HG02678 (cell line): ENCODE results near the gene ABI2.

Source experiments
- ATAC-seq: cut with Tn5 transposase; IDR thresholded peaks from one replicate; pipeline ENCODE4 v1.9.1; 2021; ENCODE audit warnings: mild to moderate bottlenecking, moderate library complexity; ENCODE audit not compliant: unreplicated experiment

The ABI2 gene

GRCh38 chr2:203470371-203470770 lies 142.2 kb downstream of the ABI2 start:
- no peak for ATAC-seq

- ATAC-seq: no peak
Measured at GRCh38 chr2:203471323-203471722, 143.1 kb downstream of the ABI2 start.

- ATAC-seq: no peak
Measured at GRCh38 chr2:203476881-203477280, 148.7 kb downstream of the ABI2 start.

- ATAC-seq: no peak
Measured at GRCh38 chr2:203480623-203481022, 152.4 kb downstream of the ABI2 start.

- ATAC-seq: peak; percentile 76
Measured at GRCh38 chr2:203484266-203485112, 156.3 kb downstream of the ABI2 start.

- no peak for ATAC-seq
Measured at GRCh38 chr2:203489531-203489930, 161.3 kb downstream of the ABI2 start.

GRCh38 chr2:203490391-203490790 lies 162.2 kb downstream of the ABI2 start:
- no peak for ATAC-seq

GRCh38 chr2:203492965-203493364 lies 164.8 kb downstream of the ABI2 start:
- no peak for ATAC-seq
